ENCODE measurements around the gene PCNX1. TPM values are rescaled to one million over a fixed set of nuclear protein-coding genes. Genes with fewer than 3 reads are reported as not detected.

The PCNX1 gene
- total RNA-seq, 1 donor from 2014 or later, result 56.4 TPM

DNA sequence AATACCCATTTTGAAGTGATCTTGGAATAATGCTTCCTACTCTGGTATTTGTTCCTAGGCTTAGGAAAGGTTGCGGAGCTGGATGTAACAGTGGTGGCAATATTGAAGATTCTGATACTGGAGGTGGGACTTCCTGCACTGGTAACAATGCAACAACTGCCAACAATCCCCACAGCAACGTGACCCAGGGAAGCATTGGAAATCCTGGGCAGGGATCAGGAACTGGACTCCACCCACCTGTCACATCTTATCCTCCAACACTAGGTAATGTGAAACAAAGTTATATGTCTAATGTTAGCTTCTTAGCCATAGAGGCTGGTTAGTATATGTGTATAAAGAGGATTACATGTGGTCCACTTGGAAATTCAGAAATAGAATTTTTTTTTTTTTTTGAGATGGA, 197.9 kb downstream of the PCNX1 start:
- H3K27me3 Mint-ChIP-seq, result no peaks in the 10 kb centered on the region
- H3K4me1 Mint-ChIP-seq (ENCODE audit: low read depth), result peaks cover 4% of the 10 kb centered on the region
- H3K27ac Mint-ChIP-seq, result no peak overlapping the region
- H3K9me3 Mint-ChIP-seq (ENCODE audit: low read depth), result no peaks in the 10 kb centered on the region
- H3K36me3 Mint-ChIP-seq (ENCODE audit: insufficient read depth), result peaks cover 14% of the 10 kb centered on the region
- H3K4me3 Mint-ChIP-seq (ENCODE audit: low read depth), result no peak overlapping the region
- DNase-seq (ENCODE audit: low spot score, unreplicated experiment), result no peak
- TF ChIP-seq, protein P1, sequence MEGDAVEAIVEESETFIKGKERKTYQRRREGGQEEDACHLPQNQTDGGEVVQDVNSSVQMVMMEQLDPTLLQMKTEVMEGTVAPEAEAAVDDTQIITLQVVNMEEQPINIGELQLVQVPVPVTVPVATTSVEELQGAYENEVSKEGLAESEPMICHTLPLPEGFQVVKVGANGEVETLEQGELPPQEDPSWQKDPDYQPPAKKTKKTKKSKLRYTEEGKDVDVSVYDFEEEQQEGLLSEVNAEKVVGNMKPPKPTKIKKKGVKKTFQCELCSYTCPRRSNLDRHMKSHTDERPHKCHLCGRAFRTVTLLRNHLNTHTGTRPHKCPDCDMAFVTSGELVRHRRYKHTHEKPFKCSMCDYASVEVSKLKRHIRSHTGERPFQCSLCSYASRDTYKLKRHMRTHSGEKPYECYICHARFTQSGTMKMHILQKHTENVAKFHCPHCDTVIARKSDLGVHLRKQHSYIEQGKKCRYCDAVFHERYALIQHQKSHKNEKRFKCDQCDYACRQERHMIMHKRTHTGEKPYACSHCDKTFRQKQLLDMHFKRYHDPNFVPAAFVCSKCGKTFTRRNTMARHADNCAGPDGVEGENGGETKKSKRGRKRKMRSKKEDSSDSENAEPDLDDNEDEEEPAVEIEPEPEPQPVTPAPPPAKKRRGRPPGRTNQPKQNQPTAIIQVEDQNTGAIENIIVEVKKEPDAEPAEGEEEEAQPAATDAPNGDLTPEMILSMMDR (IDR thresholded peaks at IDR 0.05; ENCODE audit: unreplicated experiment), result no peak

DNA sequence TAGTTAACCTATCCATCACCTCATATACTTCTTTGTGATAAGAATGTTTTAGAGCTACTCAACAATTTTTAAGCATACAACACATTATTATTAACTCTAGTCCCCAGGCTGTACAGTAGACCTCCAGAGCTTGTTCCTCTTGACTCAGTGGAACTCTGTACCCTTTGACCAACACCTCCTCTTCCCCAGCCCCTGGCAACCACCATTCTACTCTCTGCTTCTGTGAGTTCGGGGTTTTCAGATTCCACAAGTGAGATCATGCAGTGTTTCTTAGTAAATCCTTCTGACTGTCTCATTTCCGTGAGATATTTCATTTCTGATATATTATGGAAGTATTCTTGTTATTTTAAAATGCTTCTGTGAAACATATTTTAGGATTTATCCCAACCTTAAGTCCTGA, 200.7 kb downstream of the PCNX1 start:
- DNase-seq (ENCODE audit: low spot score, unreplicated experiment), result no peak
- Mint-ChIP-seq H3K4me1 (ENCODE audit: low read depth) (no peaks in the 10 kb centered on the region), H3K36me3 (ENCODE audit: insufficient read depth) (peaks cover 9% of the 10 kb centered on the region), H3K27me3 (no peaks in the 10 kb centered on the region), H3K4me3 (ENCODE audit: low read depth) (no peak overlapping the region), H3K27ac (no peak overlapping the region), H3K9me3 (ENCODE audit: low read depth) (no peaks in the 10 kb centered on the region)
- TF ChIP-seq, protein P1 (IDR thresholded peaks at IDR 0.05; ENCODE audit: unreplicated experiment), result no peak

DNA sequence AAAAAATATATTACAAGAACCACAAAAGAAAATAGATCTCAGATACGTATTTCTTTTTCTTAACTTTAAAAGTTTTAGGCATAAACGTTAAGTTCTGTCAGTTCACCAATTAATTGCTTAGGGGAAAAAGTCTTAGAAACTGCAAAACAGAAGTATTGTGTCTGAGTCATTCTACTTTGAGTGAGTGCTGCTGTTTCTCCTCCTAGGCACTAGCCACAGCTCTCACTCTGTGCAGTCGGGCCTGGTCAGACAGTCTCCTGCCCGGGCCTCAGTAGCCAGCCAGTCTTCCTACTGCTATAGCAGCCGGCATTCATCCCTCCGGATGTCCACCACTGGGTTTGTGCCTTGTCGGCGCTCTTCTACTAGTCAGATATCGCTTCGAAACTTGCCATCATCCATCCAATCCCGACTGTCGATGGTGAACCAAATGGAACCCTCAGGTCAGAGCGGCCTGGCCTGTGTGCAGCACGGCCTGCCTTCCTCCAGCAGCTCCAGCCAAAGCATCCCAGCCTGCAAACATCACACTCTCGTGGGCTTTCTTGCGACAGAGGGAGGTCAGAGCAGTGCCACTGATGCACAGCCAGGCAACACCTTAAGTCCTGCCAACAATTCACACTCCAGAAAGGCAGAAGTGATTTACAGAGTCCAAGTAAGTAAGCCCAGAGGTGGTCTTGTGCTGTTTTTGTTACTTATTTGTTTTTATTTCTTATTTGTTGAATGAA, 201.3 kb downstream of the PCNX1 start:
- no peak for DNase-seq (ENCODE audit: low spot score, unreplicated experiment)
- Mint-ChIP-seq H3K4me3 (ENCODE audit: low read depth) (no peak overlapping the region), H3K36me3 (ENCODE audit: insufficient read depth) (peaks cover 7% of the 10 kb centered on the region)

DNA sequence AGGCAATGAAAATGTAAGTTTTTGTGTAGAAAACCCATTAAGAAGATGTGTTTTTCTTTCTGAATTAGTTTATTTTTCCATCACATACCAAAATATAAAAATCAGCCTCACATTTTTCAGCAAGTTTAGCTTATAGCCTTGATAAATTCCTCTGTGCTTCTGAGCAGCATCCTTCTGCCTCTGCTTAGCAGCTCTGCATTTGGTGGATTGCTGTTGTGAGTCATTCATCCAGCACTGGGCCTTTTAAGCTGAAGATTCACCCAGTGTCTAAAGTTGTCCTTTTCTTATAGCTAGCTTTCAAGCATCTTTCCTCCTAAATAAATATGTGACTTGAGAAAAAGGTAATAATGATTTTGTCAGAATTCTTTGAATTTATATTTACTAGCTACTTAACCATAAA, 206.1 kb downstream of the PCNX1 start:
- Mint-ChIP-seq H3K9me3 (ENCODE audit: low read depth) (no peaks in the 10 kb centered on the region), H3K27me3 (no peaks in the 10 kb centered on the region), H3K36me3 (ENCODE audit: insufficient read depth) (peaks cover 6% of the 10 kb centered on the region), H3K4me3 (ENCODE audit: low read depth) (no peak overlapping the region), H3K4me1 (ENCODE audit: low read depth) (peaks cover 30% of the 10 kb centered on the region), H3K27ac (no peak overlapping the region)
- DNase-seq (ENCODE audit: low spot score, unreplicated experiment), result no peak
- TF ChIP-seq, protein P1 (IDR thresholded peaks at IDR 0.05; ENCODE audit: unreplicated experiment), result no peak

More for the DNA sequence above, 201.3 kb downstream of the PCNX1 start:
- Mint-ChIP-seq H3K27ac (no peak overlapping the region), H3K4me1 (ENCODE audit: low read depth) (no peaks in the 10 kb centered on the region), H3K9me3 (ENCODE audit: low read depth) (no peaks in the 10 kb centered on the region), H3K27me3 (no peaks in the 10 kb centered on the region)
- TF ChIP-seq, protein P1 (IDR thresholded peaks at IDR 0.05; ENCODE audit: unreplicated experiment), result no peak

DNA sequence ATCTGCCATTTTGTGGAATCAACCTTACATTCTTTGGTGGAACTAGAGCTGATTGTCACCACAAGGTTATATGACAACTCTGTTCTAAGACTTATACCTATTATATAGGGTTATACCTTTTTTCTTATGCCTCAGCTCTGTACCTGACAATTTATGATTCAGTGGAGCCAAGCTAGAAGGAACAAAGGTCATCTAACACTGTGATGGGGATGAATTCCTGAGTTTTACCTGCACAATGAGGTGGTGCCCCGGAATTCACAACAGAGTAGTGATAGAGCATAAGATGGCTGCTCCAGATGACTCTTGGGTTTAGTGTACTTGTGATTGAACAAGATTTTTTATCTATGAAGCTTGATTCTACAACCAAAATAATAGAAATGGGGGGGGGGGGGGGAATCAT, 207.3 kb downstream of the PCNX1 start:
- Mint-ChIP-seq H3K27me3 (no peaks in the 10 kb centered on the region), H3K9me3 (ENCODE audit: low read depth) (no peaks in the 10 kb centered on the region), H3K4me3 (ENCODE audit: low read depth) (no peak overlapping the region), H3K27ac (no peak overlapping the region), H3K36me3 (ENCODE audit: insufficient read depth) (peaks cover 6% of the 10 kb centered on the region), H3K4me1 (ENCODE audit: low read depth) (peaks cover 36% of the 10 kb centered on the region)
- DNase-seq (ENCODE audit: low spot score, unreplicated experiment), result no peak
- TF ChIP-seq, protein P1 (IDR thresholded peaks at IDR 0.05; ENCODE audit: unreplicated experiment), result no peak

All from progenitor cell of endocrine pancreas (in vitro differentiated cells).